ENCODE measurements around the gene SPRR1B.

The SPRR1B gene, protein sequence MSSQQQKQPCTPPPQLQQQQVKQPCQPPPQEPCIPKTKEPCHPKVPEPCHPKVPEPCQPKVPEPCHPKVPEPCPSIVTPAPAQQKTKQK

DNA sequence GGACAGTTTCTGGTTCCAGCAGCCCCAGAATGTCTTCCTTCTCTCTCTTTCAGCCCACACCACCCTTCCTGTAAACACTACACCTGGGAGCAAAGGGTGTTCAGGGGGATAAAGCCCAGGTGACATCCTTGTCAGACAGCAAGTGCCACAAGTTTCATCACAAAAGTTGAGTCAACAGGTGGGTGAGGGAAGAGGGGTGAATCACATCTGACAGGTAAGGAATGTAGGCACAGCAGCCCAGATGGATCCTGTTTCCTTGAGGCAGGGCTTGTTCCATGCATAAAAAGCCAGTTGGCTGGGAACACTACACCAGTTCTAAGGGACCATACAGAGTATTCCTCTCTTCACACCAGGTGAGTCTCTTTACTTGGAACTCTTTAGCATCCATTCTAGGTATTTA, at the start of gene SPRR1B:
Gene SPRR1B, plus strand, starts transcription at position 309 of the 400 bp plus-strand sequence. CDS start 1,143 bp downstream, outside the sequence.
- H3K27ac ChIP-seq = no peak within 1 kb of the TSS
- no peak for TF ChIP-seq CTCF (conservative IDR thresholded peaks at IDR 0.05)
- no peak for TF ChIP-seq ZFX (IDR thresholded peaks at IDR 0.05)

DNA sequence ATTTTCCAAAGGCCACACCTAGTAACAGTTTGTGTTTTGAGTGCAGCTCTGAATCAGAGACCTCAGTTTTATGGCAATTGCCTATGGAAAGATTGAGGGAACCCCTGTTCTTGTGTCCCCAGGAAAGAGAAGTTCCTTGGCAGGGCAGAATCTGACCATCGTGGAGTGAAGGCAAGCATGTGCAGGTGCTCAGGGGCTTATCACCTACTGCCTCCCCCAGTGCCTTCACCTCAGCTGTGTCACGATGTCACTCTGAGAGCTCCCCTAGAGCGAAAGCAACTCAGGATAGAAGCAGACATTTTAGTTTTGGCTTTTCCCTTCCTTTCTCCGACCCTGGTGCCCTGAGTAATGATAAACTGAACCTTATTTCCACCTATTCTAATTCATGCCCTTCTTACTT, 48.9 kb upstream of the SPRR1B start:
- H3K27ac ChIP-seq = no peak overlapping the region
- TF ChIP-seq CTCF (conservative IDR thresholded peaks at IDR 0.05) (no peak), ZFX (IDR thresholded peaks at IDR 0.05) (no peak)

GRCh38 chr1:152983234-152983633, 47.8 kb upstream of the SPRR1B start:
- TF ChIP-seq ZFX (IDR thresholded peaks at IDR 0.05) (no peak), CTCF (conservative IDR thresholded peaks at IDR 0.05) (no peak)
- no peak overlapping the region for H3K27ac ChIP-seq

- TF ChIP-seq CTCF (conservative IDR thresholded peaks at IDR 0.05) (no peak), ZFX (IDR thresholded peaks at IDR 0.05) (no peak)
- no peak within 1 kb of the TSS for H3K27ac ChIP-seq
Observed at GRCh38 chr1:152983743-152984142, 47.3 kb upstream of the SPRR1B start, which contains the start of gene SPRR1A. TSS of gene SPRR1A (plus strand) at chr1:152984081. CDS start at chr1:152985231, 1,150 bp downstream.

DNA sequence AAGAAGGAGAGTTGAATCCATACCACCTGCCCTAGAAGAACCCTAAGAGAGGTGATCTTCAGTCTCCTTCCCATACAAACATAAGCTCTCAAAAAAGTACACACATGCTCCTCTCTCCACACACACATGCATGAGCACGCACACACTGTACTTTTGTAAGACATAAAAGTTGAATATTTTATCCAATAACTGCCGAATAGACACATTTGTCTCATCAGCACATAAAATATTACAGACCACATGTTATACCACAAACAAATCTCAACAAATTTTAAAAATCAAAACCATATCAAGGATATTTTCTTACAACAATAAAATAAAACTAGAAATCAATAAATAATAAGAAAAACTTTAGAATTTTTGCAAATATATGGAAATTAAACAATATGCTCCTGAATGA, 44.4 kb upstream of the SPRR1B start:
- no peak overlapping the region for H3K27ac ChIP-seq
- TF ChIP-seq CTCF (conservative IDR thresholded peaks at IDR 0.05) (no peak), ZFX (IDR thresholded peaks at IDR 0.05) (no peak)

- no peak overlapping the region for H3K27ac ChIP-seq
- no peak for TF ChIP-seq CTCF (conservative IDR thresholded peaks at IDR 0.05)
- no peak for TF ChIP-seq ZFX (IDR thresholded peaks at IDR 0.05)
Observed at GRCh38 chr1:152993186-152993585, 37.8 kb upstream of the SPRR1B start.

DNA sequence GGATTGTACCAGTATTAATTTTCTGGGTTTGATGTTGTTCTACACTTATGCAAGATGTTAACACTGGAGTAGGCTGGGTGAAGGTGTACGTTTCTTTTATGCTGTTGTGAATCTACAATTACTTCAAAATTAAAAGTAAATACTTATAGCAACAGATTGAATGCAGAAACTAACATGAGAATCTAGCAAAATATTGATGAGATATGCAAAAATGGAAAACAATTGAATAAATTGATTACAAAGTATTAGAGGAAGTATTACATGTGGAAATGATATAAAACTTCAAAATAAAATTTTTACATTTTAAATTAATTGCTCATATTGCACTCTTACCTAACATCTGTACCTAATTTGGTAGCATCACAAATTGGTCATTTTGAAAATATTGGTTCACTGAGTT, 35.2 kb upstream of the SPRR1B start:
- no peak overlapping the region for H3K27ac ChIP-seq
- TF ChIP-seq ZFX (IDR thresholded peaks at IDR 0.05) (no peak), CTCF (conservative IDR thresholded peaks at IDR 0.05) (no peak)

All from C4-2B (cell line).